PC-3 (cell line): ENCODE measurements around the gene NEO1.

Experiments
- EZH2 ChIP-seq: fragments of 300-600 bp; sonication (generic); IDR thresholded peaks from one replicate; pipeline ENCODE4 v1.6.1; 2017; ENCODE audit warnings: antibody characterized with exemption, mild to moderate bottlenecking, low read length; ENCODE audit not compliant: unreplicated experiment
- EZH2phosphoT487 ChIP-seq: fragments of 300-600 bp; sonication (generic); IDR thresholded peaks from 2 replicates; pipeline ENCODE4 v1.6.1; 2018; ENCODE audit warnings: mild to moderate bottlenecking, antibody characterized with exemption, low read length, borderline replicate concordance
- TF ChIP-seq, protein P1 (sequence below): fragments of 300-600 bp; sonication (generic); conservative IDR thresholded peaks from 2 replicates; pipeline ENCODE4 v1.5.1; 2017; ENCODE audit warnings: antibody characterized with exemption, low read depth, mild to moderate bottlenecking, low read length

DNA sequence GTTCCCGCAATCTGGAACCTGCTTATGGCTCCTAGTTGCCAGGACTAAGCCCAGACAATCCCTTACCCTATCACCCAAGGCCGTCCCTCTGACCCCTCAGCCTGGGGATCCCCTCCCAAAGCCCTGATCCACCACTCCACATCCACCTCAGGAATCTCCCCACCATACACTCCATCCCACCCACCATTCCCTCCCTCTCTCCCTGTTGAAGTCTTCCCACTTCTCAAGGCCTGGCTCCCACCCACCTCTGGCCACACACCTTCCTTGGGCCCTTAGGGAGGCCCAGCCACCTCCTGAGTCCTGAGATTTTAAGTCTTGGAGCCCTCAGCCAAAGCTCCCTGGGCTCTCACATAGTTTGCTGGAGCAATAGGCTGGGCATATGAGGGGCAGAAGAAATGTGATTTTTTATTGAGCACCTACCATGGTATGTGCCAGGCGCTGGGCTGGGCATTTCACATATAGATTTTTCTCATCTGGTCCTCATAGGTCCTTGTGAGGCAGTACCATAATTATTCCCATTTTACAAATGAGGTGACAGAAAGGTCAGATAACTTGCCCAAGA is 268.4 kb downstream of the NEO1 start:
- TF ChIP-seq, protein P1, sequence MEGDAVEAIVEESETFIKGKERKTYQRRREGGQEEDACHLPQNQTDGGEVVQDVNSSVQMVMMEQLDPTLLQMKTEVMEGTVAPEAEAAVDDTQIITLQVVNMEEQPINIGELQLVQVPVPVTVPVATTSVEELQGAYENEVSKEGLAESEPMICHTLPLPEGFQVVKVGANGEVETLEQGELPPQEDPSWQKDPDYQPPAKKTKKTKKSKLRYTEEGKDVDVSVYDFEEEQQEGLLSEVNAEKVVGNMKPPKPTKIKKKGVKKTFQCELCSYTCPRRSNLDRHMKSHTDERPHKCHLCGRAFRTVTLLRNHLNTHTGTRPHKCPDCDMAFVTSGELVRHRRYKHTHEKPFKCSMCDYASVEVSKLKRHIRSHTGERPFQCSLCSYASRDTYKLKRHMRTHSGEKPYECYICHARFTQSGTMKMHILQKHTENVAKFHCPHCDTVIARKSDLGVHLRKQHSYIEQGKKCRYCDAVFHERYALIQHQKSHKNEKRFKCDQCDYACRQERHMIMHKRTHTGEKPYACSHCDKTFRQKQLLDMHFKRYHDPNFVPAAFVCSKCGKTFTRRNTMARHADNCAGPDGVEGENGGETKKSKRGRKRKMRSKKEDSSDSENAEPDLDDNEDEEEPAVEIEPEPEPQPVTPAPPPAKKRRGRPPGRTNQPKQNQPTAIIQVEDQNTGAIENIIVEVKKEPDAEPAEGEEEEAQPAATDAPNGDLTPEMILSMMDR, result no peak
- TF ChIP-seq EZH2, result no peak
- TF ChIP-seq EZH2phosphoT487, result no peak
